Neural progenitor cell (in vitro differentiated cells): ENCODE measurements around the gene AMER2. TPM values are rescaled to one million over a fixed set of nuclear protein-coding genes. Genes with fewer than 3 reads are reported as not detected.

Experiments
- DNase-seq: peaks from one replicate; pipeline ENCODE4 v3.0.0-alpha.2; 2016; ENCODE audit warnings: low spot score
- H2AFZ ChIP-seq: fragments of 200-600 bp; sonication (generic); replicated peaks from 2 replicates; pipeline ENCODE4 v1.6.1; 2016; ENCODE audit warnings: antibody characterized with exemption
- H3F3A ChIP-seq: fragments of 200-600 bp; sonication (generic); 2 replicates; pipeline ENCODE4 v1.6.1; 2016; ENCODE audit warnings: antibody characterized with exemption, low read depth
- H3K27ac ChIP-seq: fragments of 200-600 bp; sonication (generic); 2 replicates; pipeline ENCODE4 v1.5.1; 2016; ENCODE audit warnings: mild to moderate bottlenecking
- H3K27me3 ChIP-seq: fragments of 200-600 bp; sonication (generic); 2 replicates; pipeline ENCODE4 v1.6.1; 2016; ENCODE audit warnings: mild to moderate bottlenecking, moderate library complexity
- H3K36me3 ChIP-seq: fragments of 200-600 bp; sonication (generic); 2 replicates; pipeline ENCODE4 v1.5.1; 2016
- H3K4me1 ChIP-seq: fragments of 200-600 bp; sonication (generic); 2 replicates; pipeline ENCODE4 v1.6.1; 2016; ENCODE audit warnings: mixed run types
- H3K4me2 ChIP-seq: fragments of 200-600 bp; sonication (generic); 2 replicates; pipeline ENCODE4 v1.6.1; 2016
- H3K4me3 ChIP-seq: fragments of 200-600 bp; sonication (generic); 2 replicates; pipeline ENCODE4 v1.5.1; 2016
- H3K79me2 ChIP-seq: fragments of 200-600 bp; sonication (generic); 2 replicates; pipeline ENCODE4 v1.6.1; 2016; ENCODE audit warnings: low read depth
- H3K9ac ChIP-seq: fragments of 200-600 bp; sonication (generic); 2 replicates; pipeline ENCODE4 v1.6.1; 2016
- H3K9me3 ChIP-seq: fragments of 200-600 bp; sonication (generic); 2 replicates; pipeline ENCODE4 v1.5.1; 2016; ENCODE audit warnings: low read depth
- H4K20me1 ChIP-seq: fragments of 200-600 bp; sonication (generic); 2 replicates; pipeline ENCODE4 v1.6.1; 2016; ENCODE audit warnings: low read depth
- H3K27ac Mint-ChIP-seq: 3 replicates; pipeline ENCODE4 v1.8.0; 2021; ENCODE audit warnings: mixed read lengths
- H3K27me3 Mint-ChIP-seq: 2 replicates; pipeline ENCODE4 v1.8.0; 2022; ENCODE audit warnings: low read depth, mild to moderate bottlenecking, inconsistent platforms, moderate library complexity, mixed read lengths; ENCODE audit not compliant: insufficient read depth
- H3K36me3 Mint-ChIP-seq: 3 replicates; pipeline ENCODE4 v1.8.0; 2021; ENCODE audit warnings: mixed read lengths
- H3K4me1 Mint-ChIP-seq: 3 replicates; pipeline ENCODE4 v1.8.0; 2021; ENCODE audit warnings: mixed read lengths
- H3K4me3 Mint-ChIP-seq: 3 replicates; pipeline ENCODE4 v1.8.0; 2021; ENCODE audit warnings: mild to moderate bottlenecking, moderate library complexity, mixed read lengths
- H3K9me3 Mint-ChIP-seq: 3 replicates; pipeline ENCODE4 v1.8.0; 2020; ENCODE audit warnings: mixed read lengths
- CTCF ChIP-seq: fragments of 200-600 bp; sonication (generic); IDR thresholded peaks from 2 replicates; pipeline ENCODE4 v1.5.1; 2017; ENCODE audit warnings: antibody characterized with exemption, mild to moderate bottlenecking
- EZH2 ChIP-seq: fragments of 200-600 bp; sonication (generic); IDR thresholded peaks from 2 replicates; pipeline ENCODE4 v1.6.1; 2017; ENCODE audit warnings: antibody characterized with exemption, mild to moderate bottlenecking, moderate library complexity
- EZH2phosphoT487 ChIP-seq: fragments of 200-600 bp; sonication (generic); IDR thresholded peaks from 2 replicates; pipeline ENCODE4 v1.6.1; 2017; ENCODE audit warnings: antibody characterized with exemption
- total RNA-seq: library from RNA; depleted of rRNA; stranded (reverse); fragments of >200 nt; gene quantifications from 2 replicates; pipeline ENCODE4 v1.2.3, GENCODE V29; 2015; ENCODE audit warnings: low replicate concordance

AMER2 gene
- total RNA-seq, 1 donor from 2014 or later, result not detected

DNA sequence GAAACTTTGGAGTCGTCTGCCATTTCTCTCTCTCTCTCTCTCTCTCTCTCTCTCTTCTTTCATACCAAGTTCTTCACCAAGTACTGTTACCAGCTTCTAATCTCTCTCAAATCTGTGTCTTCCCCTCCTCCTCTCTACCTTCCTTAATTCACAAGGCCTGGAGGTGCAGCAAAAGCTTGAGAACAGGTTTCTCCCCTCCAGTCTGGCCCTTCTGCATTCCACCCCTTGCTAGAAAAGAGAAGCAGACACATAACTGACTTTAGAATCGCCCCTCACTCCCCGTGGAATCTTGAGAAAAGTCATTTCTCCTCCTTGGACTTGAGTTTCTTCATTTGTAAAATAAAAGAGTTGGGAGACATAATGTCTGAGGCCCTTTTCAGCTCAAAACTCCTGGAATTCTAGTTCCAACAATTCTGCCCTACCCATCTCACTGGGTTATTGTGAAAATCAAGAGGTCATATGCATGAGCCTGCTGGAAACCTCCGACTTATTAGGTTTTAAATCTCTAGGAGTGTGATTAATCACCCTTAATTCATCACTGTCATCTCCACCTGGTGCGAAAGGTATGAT, 20.4 kb downstream of the AMER2 start:
- Mint-ChIP-seq H3K4me3 (no peak overlapping the region), H3K36me3 (peaks cover 2% of the 10 kb centered on the region), H3K4me1 (peaks cover 22% of the 10 kb centered on the region), H3K27ac (no peak overlapping the region), H3K27me3 (peaks cover 8% of the 10 kb centered on the region), H3K9me3 (peaks cover 10% of the 10 kb centered on the region)
- Histone ChIP-seq H3F3A (peaks cover 4% of the 10 kb centered on the region), H3K27me3 (no peaks in the 10 kb centered on the region), H3K4me2 (no peak overlapping the region), H3K27ac (no peak overlapping the region), H3K4me1 (peaks cover 11% of the 10 kb centered on the region), H3K4me3 (no peak overlapping the region), H3K9ac (no peak overlapping the region), H2AFZ (no peak overlapping the region), H3K36me3 (no peaks in the 10 kb centered on the region), H3K79me2 (no peaks in the 10 kb centered on the region), H4K20me1 (no peaks in the 10 kb centered on the region), H3K9me3 (no peaks in the 10 kb centered on the region)
- TF ChIP-seq EZH2phosphoT487, result no peak
- TF ChIP-seq EZH2, result no peak
- TF ChIP-seq CTCF, result no peak
- no peak for DNase-seq

DNA sequence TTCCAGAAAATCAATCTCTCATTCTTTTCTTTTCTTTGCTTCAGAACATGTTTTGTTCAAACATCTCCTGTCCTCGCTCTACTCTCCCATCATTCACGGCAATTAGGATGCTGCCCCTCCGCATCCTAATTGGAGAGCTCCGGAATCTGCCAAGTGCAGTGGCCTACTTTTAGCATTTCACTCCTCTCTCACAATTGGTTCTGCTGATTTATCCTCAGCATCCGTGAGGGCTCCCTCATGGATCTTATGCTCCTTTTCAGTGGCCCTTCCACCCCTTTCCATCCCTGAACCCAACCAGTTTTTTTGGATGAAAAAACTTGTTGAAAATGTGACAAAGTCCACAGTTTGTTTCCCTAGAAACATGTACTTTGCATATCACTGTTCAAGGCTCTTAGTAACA, 22.4 kb downstream of the AMER2 start:
- Histone ChIP-seq H3K27ac (no peak overlapping the region), H4K20me1 (no peaks in the 10 kb centered on the region), H3K4me3 (no peak overlapping the region), H3K79me2 (no peaks in the 10 kb centered on the region), H3K9me3 (no peaks in the 10 kb centered on the region), H3K4me2 (no peak overlapping the region), H2AFZ (no peak overlapping the region), H3K36me3 (no peaks in the 10 kb centered on the region), H3K27me3 (no peaks in the 10 kb centered on the region), H3K4me1 (peaks cover 11% of the 10 kb centered on the region), H3K9ac (no peak overlapping the region), H3F3A (peaks cover 4% of the 10 kb centered on the region)
- no peak for DNase-seq
- TF ChIP-seq CTCF (no peak), EZH2phosphoT487 (no peak)
- peaks cover 2% of the 10 kb centered on the region for H3K36me3 Mint-ChIP-seq
- peaks cover 22% of the 10 kb centered on the region for H3K4me1 Mint-ChIP-seq
- peaks cover 4% of the 10 kb centered on the region for H3K9me3 Mint-ChIP-seq
- no peak overlapping the region for H3K4me3 Mint-ChIP-seq
- H3K27ac Mint-ChIP-seq, result no peak overlapping the region
- peaks cover 10% of the 10 kb centered on the region for H3K27me3 Mint-ChIP-seq

GRCh38 chr13:25148402-25148771, 23.7 kb downstream of the AMER2 start:
- H3K36me3 ChIP-seq, result no peaks in the 10 kb centered on the region
- peaks cover 2% of the 10 kb centered on the region for H3K36me3 Mint-ChIP-seq

More at GRCh38 chr13:25148402-25148771, 23.7 kb downstream of the AMER2 start:
- no peaks in the 10 kb centered on the region for H4K20me1 ChIP-seq
- no peak overlapping the region for H3K4me3 Mint-ChIP-seq
- H3K4me2 ChIP-seq, result no peak overlapping the region
- H2AFZ ChIP-seq, result no peak overlapping the region
- H3K79me2 ChIP-seq, result no peaks in the 10 kb centered on the region
- no peaks in the 10 kb centered on the region for H3K27me3 ChIP-seq
- no peak overlapping the region for H3K4me3 ChIP-seq
- peaks cover 3% of the 10 kb centered on the region for H3K4me1 ChIP-seq
- H3K27me3 Mint-ChIP-seq, result peaks cover 8% of the 10 kb centered on the region
- no peak overlapping the region for H3K27ac Mint-ChIP-seq
- H3K9me3 ChIP-seq, result no peaks in the 10 kb centered on the region
- no peaks in the 10 kb centered on the region for H3F3A ChIP-seq
- H3K9me3 Mint-ChIP-seq, result peaks cover 4% of the 10 kb centered on the region
- no peak overlapping the region for H3K27ac ChIP-seq
- TF ChIP-seq EZH2phosphoT487 (no peak), EZH2 (no peak), CTCF (no peak)
- peaks cover 11% of the 10 kb centered on the region for H3K4me1 Mint-ChIP-seq
- no peak overlapping the region for H3K9ac ChIP-seq
- no peak for DNase-seq
